ENCODE data around the gene STAMBP. TPM values are rescaled to one million over a fixed set of nuclear protein-coding genes. Genes with fewer than 3 reads are reported as not detected.

Gene STAMBP
- total and polyA plus RNA-seq, 3 experiments from 2014 or later: 47.8 to 71.9 (median 71.7) TPM

GRCh38 chr2:73922681-73923080 lies 93.9 kb downstream of the STAMBP start:
- H3K9me3 ChIP-seq (ENCODE audit: low read length): no peaks in the 10 kb centered on the region
- Mint-ChIP-seq H3K4me1 (peaks cover 10 to 18% (median 14%) of the 10 kb centered on the region in 3 donors), H3K27me3 (peaks cover 0 to 4% of the 10 kb centered on the region in 2 donors), H3K27ac (no peak overlapping the region), H3K36me3 (peaks cover 0 to 6% (median 0%) of the 10 kb centered on the region in 3 donors), H3K4me3 (no peak overlapping the region), H3K9me3 (no peaks in the 10 kb centered on the region)
- ChIA-PET POLR2A (no interaction called here), CTCF (no interaction called here)
- no peak overlapping the region for H3K27ac ChIP-seq (ENCODE audit: low read depth, low read length)
- H3K4me1 ChIP-seq (ENCODE audit: insufficient read depth, low read length): peaks cover 8% of the 10 kb centered on the region
- no peaks in the 10 kb centered on the region for H3K27me3 ChIP-seq (ENCODE audit: insufficient read depth, low read length, poor library complexity, severe bottlenecking)
- H3K36me3 ChIP-seq (ENCODE audit: insufficient read depth, low read length): no peaks in the 10 kb centered on the region
- H3K4me3 ChIP-seq (ENCODE audit: low read length): no peak overlapping the region
- no peak for DNase-seq

Other genes starting within 250 kb of the STAMBP start
- not detected for gene NAT8, start 186.5 kb upstream of the STAMBP start, total RNA-seq
- not detected for gene NAT8, start 186.5 kb upstream of the STAMBP start, polyA plus RNA-seq
- gene TPRKB, start 91.6 kb upstream of the STAMBP start, total RNA-seq: 10 to 100 TPM; 38.4 to 38.6 TPM
- gene TPRKB, start 91.6 kb upstream of the STAMBP start, polyA plus RNA-seq: 69.0 TPM
- 10 to 100 TPM; 33.1 to 34.4 TPM for gene DUSP11, start 48.9 kb upstream of the STAMBP start, total RNA-seq
- gene DUSP11, start 48.9 kb upstream of the STAMBP start, polyA plus RNA-seq: 41.0 TPM
- not detected for gene C2orf78, start 44.8 kb upstream of the STAMBP start, total RNA-seq
- gene C2orf78, start 44.8 kb upstream of the STAMBP start, polyA plus RNA-seq: not detected
- gene ACTG2, start 64.0 kb downstream of the STAMBP start, total RNA-seq: not detected
- not detected for gene ACTG2, start 64.0 kb downstream of the STAMBP start, polyA plus RNA-seq
- 10 to 100 TPM; 96.6 to 98.8 TPM for gene DGUOK, start 97.9 kb downstream of the STAMBP start, total RNA-seq
- 188 TPM for gene DGUOK, start 97.9 kb downstream of the STAMBP start, polyA plus RNA-seq
- gene TET3, start 155.9 kb downstream of the STAMBP start, total RNA-seq: 10 to 100 TPM; 19.9 to 20.5 TPM
- 0.78 TPM for gene TET3, start 155.9 kb downstream of the STAMBP start, polyA plus RNA-seq

Measured in CD8-positive, alpha-beta memory T cell (primary cell).